Ascending aorta (tissue), 2 donors: ENCODE measurements around the gene SYT6. TPM values are rescaled to one million over a fixed set of nuclear protein-coding genes. Genes with fewer than 3 reads are reported as not detected.
A peak's percentile ranks its signal among the peaks of the same experiment; 100 is the strongest.

Source experiments
- DNase-seq, 2 donors: peaks; one replicate each; pipeline ENCODE4 v3.0.0-alpha.2; 2019; ENCODE audit warnings: low spot score in 2 of 2
- H3K27ac ChIP-seq, 2 donors: fragments of 200-600 bp; sonication (generic); one replicate each; pipeline ENCODE4 v1.5.1; 2016 to 2017; ENCODE audit warnings: mild to moderate bottlenecking in 1 of 2
- H3K27me3 ChIP-seq: fragments of 200-600 bp; sonication (generic); one replicate; pipeline ENCODE4 v1.5.1; 2017
- H3K36me3 ChIP-seq, 2 donors: fragments of 200-600 bp; sonication (generic); one replicate each; pipeline ENCODE4 v1.5.1; 2016
- H3K4me1 ChIP-seq, 2 donors: fragments of 200-600 bp; sonication (generic); one replicate each; pipeline ENCODE4 v1.5.1; 2016 to 2017; ENCODE audit warnings: mild to moderate bottlenecking in 1 of 2
- H3K4me3 ChIP-seq, 2 donors: fragments of 200-600 bp; sonication (generic); one replicate each; pipeline ENCODE4 v1.5.1; 2016 to 2017; ENCODE audit warnings: mild to moderate bottlenecking in 1 of 2
- H3K9me3 ChIP-seq, 2 donors: fragments of 200-600 bp; sonication (generic); one replicate each; pipeline ENCODE4 v1.5.1; 2016
- intact Hi-C: fragments of 100-400 bp; cut with DNase I; formaldehyde crosslinking; loops from one replicate; pipeline ENCODE4 v1.15.1; 2023
- total RNA-seq: library from RNA; depleted of rRNA; stranded (reverse); fragments of >200 nt; gene quantifications from one replicate; pipeline ENCODE4 v1.1.0, GENCODE V29; 2016
- TF ChIP-seq, protein P1 (sequence below), 3 experiments: fragments of 200-600 bp in 2 of 3; fragments of 450-650 bp in 1 of 3; sonication (generic) in 2 of 3; IDR thresholded peaks; one replicate each; pipeline ENCODE4 v1.5.1; 2016 to 2019; ENCODE audit warnings: antibody characterized with exemption in 3 of 3, mild to moderate bottlenecking in 1 of 3, moderate library complexity in 1 of 3

SYT6 gene
- total RNA-seq, 1 donor from 2014 or later: not detected

GRCh38 chr1:114144016-114144415 is 9.7 kb downstream of the SYT6 start:
- Histone ChIP-seq H3K4me3 (no peak overlapping the region), H3K27me3 (no peaks in the 10 kb centered on the region), H3K4me1 (no peaks in the 10 kb centered on the region), H3K9me3 (no peaks in the 10 kb centered on the region), H3K27ac (no peak overlapping the region), H3K36me3 (no peaks in the 10 kb centered on the region)
- DNase-seq: no peak
- intact Hi-C loops: no loop called here
- TF ChIP-seq, protein P1, sequence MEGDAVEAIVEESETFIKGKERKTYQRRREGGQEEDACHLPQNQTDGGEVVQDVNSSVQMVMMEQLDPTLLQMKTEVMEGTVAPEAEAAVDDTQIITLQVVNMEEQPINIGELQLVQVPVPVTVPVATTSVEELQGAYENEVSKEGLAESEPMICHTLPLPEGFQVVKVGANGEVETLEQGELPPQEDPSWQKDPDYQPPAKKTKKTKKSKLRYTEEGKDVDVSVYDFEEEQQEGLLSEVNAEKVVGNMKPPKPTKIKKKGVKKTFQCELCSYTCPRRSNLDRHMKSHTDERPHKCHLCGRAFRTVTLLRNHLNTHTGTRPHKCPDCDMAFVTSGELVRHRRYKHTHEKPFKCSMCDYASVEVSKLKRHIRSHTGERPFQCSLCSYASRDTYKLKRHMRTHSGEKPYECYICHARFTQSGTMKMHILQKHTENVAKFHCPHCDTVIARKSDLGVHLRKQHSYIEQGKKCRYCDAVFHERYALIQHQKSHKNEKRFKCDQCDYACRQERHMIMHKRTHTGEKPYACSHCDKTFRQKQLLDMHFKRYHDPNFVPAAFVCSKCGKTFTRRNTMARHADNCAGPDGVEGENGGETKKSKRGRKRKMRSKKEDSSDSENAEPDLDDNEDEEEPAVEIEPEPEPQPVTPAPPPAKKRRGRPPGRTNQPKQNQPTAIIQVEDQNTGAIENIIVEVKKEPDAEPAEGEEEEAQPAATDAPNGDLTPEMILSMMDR (IDR thresholded peaks at IDR 0.05): no peak

DNA sequence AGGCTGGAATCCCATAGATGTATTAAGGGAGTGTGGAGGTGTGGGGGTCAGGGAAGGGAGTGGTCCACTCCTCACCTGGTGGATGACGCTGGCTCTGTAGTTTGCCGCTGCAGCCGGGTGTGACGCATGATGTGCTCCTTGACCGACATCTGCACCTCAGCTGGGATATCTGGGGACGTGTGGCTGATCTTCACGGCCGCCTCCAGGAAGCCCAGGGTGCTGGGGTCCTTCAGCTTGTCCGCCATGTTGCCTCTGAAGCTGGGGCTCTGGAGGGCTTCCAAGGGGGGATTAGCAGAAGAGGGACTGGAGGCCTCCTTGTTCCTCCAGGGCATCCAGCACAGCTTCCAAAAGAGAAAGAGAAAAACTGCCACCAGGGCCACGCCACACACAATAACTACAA is 14.1 kb downstream of the SYT6 start:
- no peaks in the 10 kb centered on the region for H3K36me3 ChIP-seq
- H3K27me3 ChIP-seq: no peaks in the 10 kb centered on the region
- H3K4me3 ChIP-seq: no peak overlapping the region
- H3K4me1 ChIP-seq: no peaks in the 10 kb centered on the region
- H3K27ac ChIP-seq: no peak overlapping the region
- DNase-seq: no peak
- TF ChIP-seq, protein P1 (IDR thresholded peaks at IDR 0.05): no peak
- no peaks in the 10 kb centered on the region for H3K9me3 ChIP-seq
- intact Hi-C loops: no loop called here

GRCh38 chr1:114137497-114137896 is 16.2 kb downstream of the SYT6 start:
- peak in 1 of 2 donors; percentile 27 for DNase-seq
- intact Hi-C loops: no loop called here

DNA sequence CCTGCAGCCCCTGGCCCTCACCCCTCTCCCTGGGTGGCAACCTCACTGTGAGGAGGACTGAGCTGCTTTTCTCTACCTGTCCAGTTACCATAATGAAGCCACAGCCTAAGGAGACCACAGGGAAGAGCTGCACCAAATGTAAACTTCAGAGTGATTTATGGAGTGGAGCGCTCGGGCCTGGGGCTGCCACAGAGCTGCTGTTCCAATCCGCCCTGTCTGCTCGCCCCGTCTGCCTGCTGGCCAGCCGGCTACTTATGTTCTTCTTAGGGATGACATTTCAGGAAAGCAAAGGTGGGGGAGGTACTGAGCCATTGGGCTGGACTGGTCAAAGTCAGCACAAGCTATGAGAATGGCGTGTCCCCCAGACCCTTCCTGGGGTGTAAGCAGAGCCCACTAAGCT is 17.9 kb downstream of the SYT6 start:
- DNase-seq: no peak
- Histone ChIP-seq H3K9me3 (no peaks in the 10 kb centered on the region), H3K27ac (no peak overlapping the region), H3K4me1 (no peaks in the 10 kb centered on the region), H3K36me3 (no peaks in the 10 kb centered on the region), H3K4me3 (no peak overlapping the region), H3K27me3 (no peaks in the 10 kb centered on the region)
- intact Hi-C loops: no loop called here
- TF ChIP-seq, protein P1 (IDR thresholded peaks at IDR 0.05): no peak

More at GRCh38 chr1:114137497-114137896, 16.2 kb downstream of the SYT6 start:
- H3K27me3 ChIP-seq: no peaks in the 10 kb centered on the region
- H3K4me3 ChIP-seq: no peak overlapping the region
- H3K36me3 ChIP-seq: no peaks in the 10 kb centered on the region
- H3K9me3 ChIP-seq: no peaks in the 10 kb centered on the region
- no peak overlapping the region for H3K27ac ChIP-seq
- H3K4me1 ChIP-seq: no peaks in the 10 kb centered on the region
- TF ChIP-seq, protein P1 (IDR thresholded peaks at IDR 0.05): no peak

GRCh38 chr1:114134518-114134917 is 19.2 kb downstream of the SYT6 start:
- H3K27ac ChIP-seq: no peak overlapping the region
- TF ChIP-seq, protein P1 (IDR thresholded peaks at IDR 0.05): no peak
- H3K4me1 ChIP-seq: no peaks in the 10 kb centered on the region
- H3K4me3 ChIP-seq: no peak overlapping the region
- H3K9me3 ChIP-seq: no peaks in the 10 kb centered on the region
- no peaks in the 10 kb centered on the region for H3K27me3 ChIP-seq
- no peak for DNase-seq
- intact Hi-C loops: no loop called here
- no peaks in the 10 kb centered on the region for H3K36me3 ChIP-seq

DNA sequence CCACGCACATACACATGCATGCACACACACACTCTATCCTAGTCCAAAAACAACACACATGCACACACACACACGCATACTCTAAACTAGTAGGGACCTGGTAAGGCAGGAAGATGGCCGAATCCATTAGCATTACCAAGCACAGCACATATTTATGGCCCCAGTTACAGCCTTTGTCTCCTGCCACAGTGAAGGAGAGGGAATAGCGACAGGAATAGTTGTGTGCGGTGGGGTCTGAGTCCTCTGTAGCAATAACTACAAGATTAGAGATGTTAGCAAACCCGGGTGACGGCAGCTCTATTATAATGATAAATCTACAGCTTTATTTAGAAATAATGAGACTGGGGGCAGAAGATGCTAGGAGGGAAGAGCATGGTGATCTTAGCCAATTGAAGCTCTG is 20.5 kb downstream of the SYT6 start:
- intact Hi-C loops: no loop called here
- Histone ChIP-seq H3K9me3 (no peaks in the 10 kb centered on the region), H3K27me3 (no peaks in the 10 kb centered on the region), H3K4me1 (no peaks in the 10 kb centered on the region), H3K27ac (no peak overlapping the region), H3K36me3 (no peaks in the 10 kb centered on the region), H3K4me3 (no peak overlapping the region)
- TF ChIP-seq, protein P1 (IDR thresholded peaks at IDR 0.05): no peak
- no peak for DNase-seq
